MM.1S (cell line): ENCODE results near the gene TMEFF2.

Source experiments
- CTCF ChIP-seq: fragments of 300-600 bp; sonication (generic); IDR thresholded peaks from 2 replicates; pipeline ENCODE4 v1.5.1; 2016; ENCODE audit warnings: antibody characterized with exemption, low read length, mixed read lengths
- EZH2 ChIP-seq: fragments of 300-600 bp; sonication (generic); optimal IDR thresholded peaks from 2 replicates; pipeline ENCODE3; 2017; ENCODE audit warnings: low read depth, mild to moderate bottlenecking, antibody characterized with exemption, low read length, mixed read lengths
- EZH2phosphoT487 ChIP-seq: fragments of 300-600 bp; sonication (generic); IDR thresholded peaks from 2 replicates; pipeline ENCODE4 v1.6.1; 2018; ENCODE audit warnings: antibody characterized with exemption, low read length

- no peak for TF ChIP-seq CTCF
- TF ChIP-seq EZH2phosphoT487: no peak
- TF ChIP-seq EZH2: no peak
Observed at GRCh38 chr2:191942739-191943103, 252.0 kb downstream of the TMEFF2 start.
